ENCODE measurements around the gene COLEC12.

COLEC12 gene

DNA sequence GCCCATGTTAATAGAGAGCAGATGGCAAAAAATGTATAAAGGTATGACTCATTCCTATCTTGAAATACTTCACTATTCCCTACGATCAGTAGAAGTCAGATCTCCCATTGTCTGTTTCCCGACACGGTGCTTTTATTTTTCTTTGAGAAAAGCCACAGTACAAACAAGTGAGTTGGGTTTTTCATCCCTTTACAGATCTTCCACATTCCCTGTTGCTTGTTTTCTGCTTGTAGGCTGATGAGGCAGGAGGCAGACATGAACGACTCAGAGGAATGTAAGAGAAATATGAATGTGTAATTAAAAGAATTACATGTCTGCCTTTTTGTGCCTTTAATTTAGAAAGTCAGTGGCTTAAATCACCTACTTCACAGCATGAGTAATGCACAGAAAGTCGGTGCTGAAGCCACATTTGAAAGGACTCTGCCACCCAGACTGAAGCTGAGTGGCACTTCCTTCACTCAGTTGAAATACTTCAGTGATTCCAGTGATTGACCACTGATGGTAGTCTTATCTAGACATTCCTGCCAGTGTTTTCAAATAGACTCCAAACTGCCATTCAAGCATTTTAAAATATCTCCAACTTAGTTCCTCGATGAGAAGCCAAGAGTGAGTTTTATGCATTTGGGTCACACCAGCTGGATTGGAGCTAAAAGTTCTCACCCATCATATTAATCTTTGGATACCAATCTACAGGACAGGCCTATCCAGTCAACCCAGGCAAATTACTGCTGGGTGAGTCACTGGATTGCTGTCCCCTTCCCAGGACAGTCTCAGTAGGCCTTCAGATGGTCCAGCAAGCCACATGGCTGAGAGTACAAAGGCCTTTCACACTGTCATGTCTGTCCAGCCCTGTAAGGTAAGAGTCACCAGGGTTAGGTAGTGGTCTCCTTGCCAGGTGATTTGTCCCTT is 79.0 kb downstream of the COLEC12 start:
- no peak overlapping the region for H3K4me3 ChIP-seq (ENCODE audit: low read length)
- TF ChIP-seq, protein P1, sequence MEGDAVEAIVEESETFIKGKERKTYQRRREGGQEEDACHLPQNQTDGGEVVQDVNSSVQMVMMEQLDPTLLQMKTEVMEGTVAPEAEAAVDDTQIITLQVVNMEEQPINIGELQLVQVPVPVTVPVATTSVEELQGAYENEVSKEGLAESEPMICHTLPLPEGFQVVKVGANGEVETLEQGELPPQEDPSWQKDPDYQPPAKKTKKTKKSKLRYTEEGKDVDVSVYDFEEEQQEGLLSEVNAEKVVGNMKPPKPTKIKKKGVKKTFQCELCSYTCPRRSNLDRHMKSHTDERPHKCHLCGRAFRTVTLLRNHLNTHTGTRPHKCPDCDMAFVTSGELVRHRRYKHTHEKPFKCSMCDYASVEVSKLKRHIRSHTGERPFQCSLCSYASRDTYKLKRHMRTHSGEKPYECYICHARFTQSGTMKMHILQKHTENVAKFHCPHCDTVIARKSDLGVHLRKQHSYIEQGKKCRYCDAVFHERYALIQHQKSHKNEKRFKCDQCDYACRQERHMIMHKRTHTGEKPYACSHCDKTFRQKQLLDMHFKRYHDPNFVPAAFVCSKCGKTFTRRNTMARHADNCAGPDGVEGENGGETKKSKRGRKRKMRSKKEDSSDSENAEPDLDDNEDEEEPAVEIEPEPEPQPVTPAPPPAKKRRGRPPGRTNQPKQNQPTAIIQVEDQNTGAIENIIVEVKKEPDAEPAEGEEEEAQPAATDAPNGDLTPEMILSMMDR (conservative IDR thresholded peaks at IDR 0.05; ENCODE audit: low read depth, low read length): no peak
- DNase-seq (ENCODE audit: low read depth): no peak

DNA sequence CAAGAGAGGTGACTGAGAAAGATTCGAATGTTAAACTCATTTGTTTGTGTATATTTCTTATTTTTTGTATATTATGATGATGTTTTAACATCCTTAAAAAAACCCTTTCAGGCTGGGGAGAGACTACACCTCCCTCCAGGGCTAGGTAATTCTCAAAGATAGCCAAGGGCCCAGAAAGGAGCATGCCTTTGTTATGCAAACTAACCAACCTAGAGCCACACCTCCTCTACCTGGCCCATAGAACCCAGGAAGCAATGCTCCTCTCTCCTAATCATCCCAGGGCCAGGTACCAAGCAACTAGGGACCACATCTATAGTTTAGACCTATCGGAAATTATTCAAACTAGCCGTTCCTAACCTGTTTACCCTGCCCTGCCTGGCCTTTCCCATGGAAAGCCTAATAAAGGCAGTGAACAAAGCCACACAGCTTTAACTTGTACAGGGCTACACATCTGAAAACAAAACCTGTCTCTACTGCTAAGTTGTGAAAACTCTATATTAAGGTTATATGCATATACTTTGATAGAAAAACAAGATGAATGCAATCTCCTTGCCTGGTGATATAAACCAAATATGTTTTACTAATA is 79.7 kb downstream of the COLEC12 start:
- H3K4me3 ChIP-seq (ENCODE audit: low read length): no peak overlapping the region
- TF ChIP-seq, protein P1 (conservative IDR thresholded peaks at IDR 0.05; ENCODE audit: low read depth, low read length): no peak
- no peak for DNase-seq (ENCODE audit: low read depth)

DNA sequence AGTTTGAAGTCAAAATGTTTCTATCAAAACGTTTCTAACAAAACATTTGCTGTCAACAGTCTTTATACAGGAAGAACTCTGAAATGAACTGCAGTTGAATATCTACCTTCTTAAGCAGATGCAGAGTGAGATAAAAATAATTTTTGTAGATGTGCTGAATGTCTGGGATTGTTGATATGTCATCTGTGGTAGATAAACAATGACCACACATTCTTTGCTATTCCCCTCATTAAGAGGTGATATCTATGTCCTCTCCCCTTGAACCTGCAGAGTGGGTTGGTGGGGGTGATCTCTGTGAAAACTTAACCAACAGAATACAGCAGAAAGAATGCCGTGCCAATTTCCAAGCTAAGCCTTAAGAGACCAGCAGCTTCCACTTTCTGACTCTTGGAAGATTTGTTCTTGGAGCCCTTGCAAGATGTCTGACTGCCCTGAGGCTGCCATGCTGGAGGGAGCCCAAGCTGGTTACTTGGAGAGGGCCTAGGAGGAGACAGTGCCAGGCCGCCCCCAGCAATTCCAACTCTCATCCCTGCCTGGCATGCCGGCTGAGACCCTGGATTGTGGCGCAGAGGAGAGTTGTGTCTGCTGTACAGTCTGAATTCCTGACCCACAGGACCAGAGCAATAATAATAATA is 80.8 kb downstream of the COLEC12 start:
- TF ChIP-seq, protein P1 (conservative IDR thresholded peaks at IDR 0.05; ENCODE audit: low read depth, low read length): no peak
- H3K4me3 ChIP-seq (ENCODE audit: low read length): no peak overlapping the region
- no peak for DNase-seq (ENCODE audit: low read depth)

DNA sequence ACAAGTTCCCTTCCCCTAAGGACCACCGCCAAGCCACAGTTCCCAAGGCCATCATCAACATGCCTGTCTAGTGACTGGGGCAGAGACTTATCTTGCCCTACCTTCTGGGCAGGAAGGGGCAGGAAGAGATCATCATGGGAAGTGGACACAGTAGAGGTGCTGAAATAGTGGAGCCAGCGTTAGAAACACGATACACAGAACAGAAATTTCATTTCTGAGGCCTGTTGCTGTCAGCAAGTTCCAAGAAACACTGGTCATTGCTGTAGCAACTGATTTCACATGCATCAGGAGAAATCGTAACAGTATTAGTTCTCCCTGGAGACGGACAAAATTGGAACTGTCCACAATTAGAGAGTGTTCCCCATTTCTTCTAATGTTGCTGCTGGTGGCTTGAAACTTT is 83.0 kb downstream of the COLEC12 start:
- H3K4me3 ChIP-seq (ENCODE audit: low read length): no peak overlapping the region
- TF ChIP-seq, protein P1 (conservative IDR thresholded peaks at IDR 0.05; ENCODE audit: low read depth, low read length): no peak
- DNase-seq (ENCODE audit: low read depth): no peak

GRCh38 chr18:416930-417329 is 83.6 kb downstream of the COLEC12 start:
- TF ChIP-seq, protein P1 (conservative IDR thresholded peaks at IDR 0.05; ENCODE audit: low read depth, low read length): no peak
- DNase-seq (ENCODE audit: low read depth): no peak
- H3K4me3 ChIP-seq (ENCODE audit: low read length): no peak overlapping the region

GRCh38 chr18:415617-416612 is 84.6 kb downstream of the COLEC12 start:
- DNase-seq (ENCODE audit: low read depth): no peak
- H3K4me3 ChIP-seq (ENCODE audit: low read length): no peak overlapping the region
- TF ChIP-seq, protein P1 (conservative IDR thresholded peaks at IDR 0.05; ENCODE audit: low read depth, low read length): no peak

Data from retinal pigment epithelial cell (primary cell).